NCI-H1092 (cell line): ENCODE measurements around the gene HMGCLL1.

Source experiments
- DNase-seq: peaks from one replicate; lab custom pipeline; 2025; lab: John Stamatoyannopoulos, UW

HMGCLL1 gene

DNA sequence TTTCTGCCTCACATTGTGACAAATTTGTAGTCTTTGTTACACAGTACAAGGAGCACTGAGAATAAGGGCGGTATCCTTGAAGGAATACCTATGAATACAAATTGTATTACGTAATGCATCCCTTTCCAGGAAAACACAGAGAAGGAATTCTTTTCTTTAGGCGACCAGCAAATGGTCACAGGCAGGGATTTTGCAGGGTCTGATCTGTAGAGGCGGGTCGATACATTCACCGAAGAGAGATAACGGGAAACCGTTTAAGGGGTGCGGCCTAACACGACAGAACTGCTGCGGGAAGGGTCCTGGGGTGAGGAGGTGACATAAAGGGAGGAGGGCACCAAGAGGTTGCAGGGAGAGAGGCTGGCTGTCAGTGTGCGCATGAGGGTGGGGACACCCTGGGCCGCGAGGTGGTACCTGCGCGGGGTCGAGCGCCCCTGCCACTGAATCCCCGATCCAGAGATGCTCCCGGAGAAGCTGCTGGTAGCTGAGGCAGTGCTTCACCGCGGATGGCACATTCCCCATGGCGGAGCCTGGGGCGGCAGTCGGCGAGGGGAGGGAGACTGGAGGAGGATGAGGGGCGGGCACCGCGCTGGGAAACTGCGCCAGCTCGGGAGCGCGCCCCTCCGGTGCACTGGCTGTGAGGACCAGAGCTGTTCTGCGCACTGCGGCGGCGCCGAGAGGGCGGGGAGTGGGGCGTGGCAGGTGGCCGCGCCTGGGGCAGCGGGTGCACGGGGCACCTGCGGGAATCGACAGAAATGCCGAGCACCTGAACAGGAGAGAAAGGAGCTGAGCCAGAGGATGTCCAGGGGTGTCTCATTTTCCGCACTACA is at the start of gene HMGCLL1:
Gene HMGCLL1 (minus strand): TSS at position 656 of the 827 bp plus-strand sequence. CDS start 137 bp downstream, at position 519.
- DNase-seq, result no peak

DNA sequence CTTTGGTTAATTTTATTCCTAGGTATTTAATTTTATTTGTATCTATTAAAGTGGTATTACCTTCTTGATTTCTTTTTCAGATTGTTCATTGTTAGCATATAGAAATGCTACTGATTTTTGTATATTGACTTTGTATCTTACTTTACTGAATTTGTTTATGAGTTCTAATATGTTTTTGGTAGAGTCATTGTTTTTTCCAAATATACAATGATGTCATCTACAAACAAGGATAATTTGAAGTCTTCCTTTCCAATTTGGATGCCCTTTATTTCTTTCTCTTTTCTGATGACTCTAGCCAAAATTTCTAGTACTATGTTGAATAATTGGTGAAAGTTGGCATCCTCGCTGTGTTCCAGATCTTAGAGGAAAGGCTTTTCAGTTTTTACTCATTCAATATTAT is 43.0 kb upstream of the HMGCLL1 start:
- no peak for DNase-seq

DNA sequence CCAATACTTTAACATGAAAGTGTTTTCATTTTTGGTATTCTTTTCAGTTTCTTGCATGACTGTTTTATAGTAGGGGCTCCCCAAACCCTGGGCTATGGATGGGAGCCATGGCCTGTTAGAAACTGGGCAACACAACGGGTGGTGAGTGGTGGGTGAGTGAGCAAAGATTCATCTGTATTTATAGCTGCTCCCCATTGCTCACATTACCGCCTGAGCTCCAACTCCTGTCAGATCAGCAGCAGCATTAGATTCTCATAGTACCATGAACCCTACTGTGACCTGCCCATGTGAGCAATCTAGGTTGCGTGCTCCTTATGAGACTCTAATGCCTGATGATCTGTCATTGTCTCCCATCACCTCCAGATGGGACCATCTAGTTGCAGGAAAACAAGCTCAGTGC is 42.3 kb upstream of the HMGCLL1 start:
- DNase-seq, result no peak

DNA sequence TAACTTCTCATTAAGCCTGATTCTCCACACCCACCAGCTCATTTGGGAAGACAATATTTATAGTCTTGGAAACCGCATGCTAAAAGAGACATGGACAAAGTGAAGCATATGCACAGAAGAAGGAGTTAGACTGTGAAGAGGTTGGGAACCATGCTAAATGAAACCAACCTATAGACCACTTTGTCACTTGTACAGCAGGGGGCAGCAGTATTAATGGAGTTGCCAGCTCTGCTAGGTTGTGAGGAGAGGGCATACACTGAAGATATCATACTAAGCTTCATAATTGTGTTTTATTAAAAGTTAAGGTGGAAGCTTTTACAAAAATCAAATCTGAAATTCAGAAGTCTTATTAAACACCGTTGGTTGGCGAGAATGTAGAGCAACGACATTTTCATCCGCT is 38.3 kb upstream of the HMGCLL1 start:
- DNase-seq, result no peak

DNA sequence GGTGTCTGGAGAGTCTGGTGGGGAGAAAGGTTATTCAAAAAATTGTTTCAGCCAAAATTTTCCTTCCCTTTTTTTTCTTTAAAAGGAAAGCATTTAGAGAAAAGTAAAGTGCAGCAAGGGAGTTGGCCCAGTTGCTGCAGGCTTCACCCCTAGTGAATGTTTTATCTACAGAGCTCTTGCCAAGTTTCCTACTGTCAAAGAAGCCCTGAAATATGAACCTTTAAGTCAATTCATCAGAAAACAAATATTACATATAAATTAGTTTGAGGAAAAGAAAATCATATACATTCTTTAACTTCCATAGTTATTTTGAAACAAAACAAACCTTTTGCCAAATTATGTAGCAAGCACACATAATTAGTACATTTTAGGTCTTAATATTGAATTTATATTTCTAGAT is 25.0 kb upstream of the HMGCLL1 start:
- DNase-seq, result no peak

DNA sequence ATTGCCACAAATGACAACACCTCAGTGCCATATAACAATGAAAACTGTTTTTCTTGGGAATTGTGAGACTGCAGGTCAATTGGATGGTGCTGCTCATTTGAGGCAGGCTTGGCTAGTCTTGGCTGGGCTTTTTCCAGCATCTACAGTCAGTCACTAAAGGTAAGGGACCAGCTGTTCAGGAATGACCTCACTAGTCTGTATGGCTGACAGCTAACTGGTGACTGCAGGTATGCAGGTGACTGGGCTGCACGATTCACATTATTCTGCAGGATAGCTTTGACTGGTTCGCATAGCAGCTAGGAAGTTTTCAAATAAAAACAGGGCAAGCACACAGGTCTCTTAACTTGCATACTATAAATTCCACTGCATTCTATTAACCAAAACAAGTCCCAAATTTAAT is 22.1 kb upstream of the HMGCLL1 start:
- DNase-seq, result no peak

DNA sequence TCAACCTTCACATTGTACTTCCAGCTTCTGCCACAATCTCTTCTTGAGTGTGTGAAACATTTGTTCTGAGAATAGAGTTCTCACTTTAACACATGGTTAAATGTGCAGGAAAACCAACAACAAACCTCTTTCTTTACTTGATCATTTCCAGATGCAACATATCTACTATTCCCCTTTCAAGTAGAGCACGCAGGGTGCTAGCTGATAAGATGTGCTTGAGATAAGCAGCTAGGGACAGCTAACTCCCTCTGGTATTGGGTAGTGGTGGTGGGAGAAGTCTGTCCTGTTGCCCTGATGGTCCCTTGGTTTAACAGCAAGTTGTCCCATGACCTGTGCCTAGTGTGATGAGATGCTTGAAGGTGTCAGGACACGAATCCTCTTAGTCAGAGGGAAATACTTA is 15.4 kb upstream of the HMGCLL1 start:
- no peak for DNase-seq

DNA sequence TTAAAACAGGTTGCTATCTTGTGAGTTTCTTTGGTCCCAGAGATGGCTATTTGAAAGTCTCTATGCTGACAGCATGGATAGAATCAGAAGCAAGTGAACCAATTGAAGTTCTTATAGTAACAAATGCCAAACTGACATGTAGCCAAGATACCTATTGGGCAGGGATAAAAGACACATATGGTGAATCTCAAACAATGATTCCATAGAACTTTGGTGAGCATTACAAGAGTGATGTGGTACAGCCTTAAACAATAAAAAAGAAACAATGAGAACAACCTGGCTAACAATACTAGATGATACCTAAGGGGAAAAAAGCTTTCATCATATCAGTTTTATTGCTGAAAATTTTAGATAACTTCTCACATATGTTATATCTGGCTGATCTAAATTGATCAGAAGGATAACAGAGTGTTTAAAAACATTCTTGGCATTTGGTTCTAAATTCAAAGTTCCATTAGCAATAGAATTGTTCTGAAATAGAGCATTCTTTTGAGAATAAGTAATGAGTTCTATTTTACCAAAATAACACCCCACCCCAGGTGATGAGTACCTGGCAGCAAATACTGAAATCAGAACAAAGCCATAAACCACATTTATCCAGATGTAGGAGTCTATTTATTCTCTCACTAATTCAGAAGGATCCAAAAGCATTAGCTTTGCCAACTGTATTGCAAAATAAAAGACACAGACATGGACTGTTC is 5.8 kb upstream of the HMGCLL1 start:
- DNase-seq, result no peak

DNA sequence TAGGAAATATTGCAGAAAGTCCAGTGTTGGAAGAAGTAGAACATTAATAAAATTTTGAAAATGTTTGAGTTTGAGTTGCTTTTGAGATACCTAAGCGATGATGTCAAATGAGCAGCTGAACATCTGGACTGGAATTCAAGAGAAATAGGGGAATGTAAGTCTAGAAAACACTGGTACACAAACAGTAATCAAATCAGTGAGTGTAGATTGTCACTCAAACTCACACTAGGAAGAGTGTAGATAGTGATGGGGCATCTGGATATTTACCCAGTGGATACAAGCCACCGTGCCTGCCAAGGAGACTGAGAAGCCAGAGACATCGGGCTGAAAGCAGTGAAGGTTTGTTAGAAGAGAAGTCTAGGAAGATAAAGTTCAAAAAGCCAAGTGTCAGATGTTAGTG is 2.2 kb downstream of the HMGCLL1 start:
- no peak for DNase-seq

DNA sequence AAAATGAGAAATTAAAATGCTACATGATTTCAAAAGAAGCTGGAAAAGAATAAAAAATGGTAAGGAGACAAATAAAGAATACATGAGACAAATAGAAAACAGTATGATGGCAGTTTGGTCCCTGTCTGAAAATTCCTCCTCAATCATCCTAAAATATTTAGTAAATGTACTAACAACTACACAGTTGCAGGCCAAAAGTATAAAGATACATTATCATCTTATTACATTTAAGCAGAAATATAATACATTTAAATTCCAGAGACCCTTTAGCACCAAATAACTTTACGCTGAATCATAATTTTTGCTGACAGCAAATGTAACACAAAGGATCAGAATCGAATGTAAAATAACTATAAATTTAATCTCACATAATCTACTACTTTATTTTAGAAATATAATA is 4.4 kb downstream of the HMGCLL1 start:
- no peak for DNase-seq

DNA sequence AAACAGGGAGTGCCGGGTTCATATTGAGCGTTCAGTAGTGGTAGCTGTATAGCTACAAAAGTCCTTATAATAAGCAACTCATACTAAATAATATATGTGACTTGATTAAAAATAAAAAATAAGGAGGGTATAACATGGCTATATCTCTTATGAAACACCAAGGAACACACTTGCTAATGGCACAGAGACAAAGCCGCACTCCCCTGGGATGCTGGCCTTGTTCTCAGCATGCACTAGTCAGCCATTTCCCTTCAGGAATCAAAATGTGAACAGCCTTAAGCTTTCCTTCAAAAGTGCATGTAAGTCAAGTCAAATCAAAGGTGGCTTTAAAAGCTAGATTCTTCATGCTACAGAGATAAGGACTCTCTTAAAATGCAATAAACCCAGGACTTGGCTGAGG is 9.4 kb downstream of the HMGCLL1 start:
- no peak for DNase-seq

DNA sequence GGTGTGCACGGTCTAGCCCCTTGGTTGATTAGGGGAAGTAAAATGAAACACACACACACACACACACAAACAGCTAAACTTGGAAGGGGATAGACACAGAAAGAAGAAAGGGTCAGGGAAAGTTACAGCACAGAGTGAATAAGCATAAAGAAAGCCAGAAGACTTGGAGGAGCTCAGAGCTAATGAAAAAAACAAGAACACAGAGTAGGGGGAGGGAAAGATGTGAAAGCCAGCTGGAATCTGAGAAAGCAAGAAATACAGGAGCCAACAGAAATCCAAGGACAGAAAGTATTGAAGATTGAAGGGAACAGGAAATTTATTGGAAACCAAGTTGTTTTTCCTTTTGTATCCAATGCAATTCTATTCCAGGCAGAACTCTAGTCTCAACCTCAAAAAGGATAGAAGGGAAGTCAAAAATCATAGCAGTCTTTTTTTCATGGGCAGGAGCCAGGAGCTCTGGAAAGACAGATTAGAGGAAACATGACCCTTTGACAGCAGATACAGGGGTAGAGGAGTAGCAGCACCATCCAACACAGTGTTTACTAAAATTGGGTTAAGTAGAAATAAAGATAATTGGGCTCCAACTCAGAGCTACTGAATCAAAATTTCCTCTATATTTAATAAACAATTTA is 10.1 kb downstream of the HMGCLL1 start:
- no peak for DNase-seq

DNA sequence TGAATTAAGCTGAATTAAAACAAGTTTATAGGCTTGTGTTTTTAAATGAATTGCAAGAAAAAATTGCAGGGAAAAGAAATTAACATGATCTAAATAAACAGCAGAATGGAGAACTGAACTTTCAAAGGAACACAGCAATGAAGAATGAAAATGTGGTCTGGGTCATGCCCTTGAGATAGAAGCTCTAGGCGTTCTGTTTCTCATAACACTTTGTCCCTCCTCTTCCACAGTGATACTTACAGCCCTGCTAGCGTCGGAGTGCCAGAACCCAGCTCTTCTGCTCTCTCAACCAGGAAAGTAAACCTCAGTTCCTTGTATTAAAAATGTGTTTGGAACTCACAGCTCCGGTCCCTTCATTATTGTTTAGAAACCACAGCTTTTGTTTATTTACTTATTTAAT is 11.4 kb downstream of the HMGCLL1 start:
- no peak for DNase-seq

DNA sequence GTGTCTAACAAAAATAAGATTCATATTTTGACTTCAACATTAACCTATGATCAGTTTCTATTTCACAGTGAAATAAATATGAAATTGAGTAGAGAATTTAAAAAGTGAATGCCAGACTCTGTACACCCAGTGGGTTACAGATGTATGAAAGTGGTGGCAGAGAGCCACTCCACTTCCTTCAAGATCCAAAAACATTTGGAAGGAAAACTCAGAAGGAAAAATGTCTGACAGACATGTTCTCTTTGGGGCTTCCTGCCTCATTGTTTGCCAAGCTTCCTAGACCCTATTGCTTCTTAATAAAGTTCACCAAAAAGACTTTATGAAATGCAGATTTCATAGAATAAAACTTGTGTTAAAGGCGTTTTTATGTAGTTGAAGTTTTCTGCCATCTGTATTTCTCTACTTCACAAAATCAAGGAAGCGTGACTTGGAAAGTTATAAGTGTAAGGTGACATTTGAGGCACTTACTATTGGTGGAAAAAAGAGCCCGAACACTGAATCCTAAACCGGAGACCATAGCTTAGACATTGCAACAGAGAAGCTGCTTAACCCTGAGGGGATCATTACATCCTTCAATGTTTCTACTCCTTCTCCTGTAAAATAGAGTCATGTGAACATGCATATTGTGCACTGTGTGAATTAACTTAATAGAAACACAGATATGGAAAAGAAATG is 12.8 kb downstream of the HMGCLL1 start:
- DNase-seq, result no peak

DNA sequence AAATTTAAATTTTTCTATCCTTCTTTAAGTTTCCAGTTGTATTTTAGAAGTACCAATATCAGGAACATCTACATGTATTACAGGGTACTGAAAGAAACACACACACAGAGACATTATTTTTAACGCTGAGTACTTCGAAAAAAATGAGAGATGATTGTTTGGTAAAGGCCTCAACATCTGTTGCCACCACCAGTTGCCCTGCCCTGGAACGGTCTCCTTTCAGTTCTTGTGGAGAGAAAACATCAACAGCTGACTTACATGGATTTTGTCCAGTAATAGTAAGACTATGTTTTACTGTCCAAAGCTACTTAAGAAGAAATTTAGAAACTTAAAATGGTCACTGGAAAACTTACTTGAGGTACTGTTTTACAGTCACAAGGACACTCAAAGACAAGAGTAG is 16.7 kb downstream of the HMGCLL1 start:
- no peak for DNase-seq

DNA sequence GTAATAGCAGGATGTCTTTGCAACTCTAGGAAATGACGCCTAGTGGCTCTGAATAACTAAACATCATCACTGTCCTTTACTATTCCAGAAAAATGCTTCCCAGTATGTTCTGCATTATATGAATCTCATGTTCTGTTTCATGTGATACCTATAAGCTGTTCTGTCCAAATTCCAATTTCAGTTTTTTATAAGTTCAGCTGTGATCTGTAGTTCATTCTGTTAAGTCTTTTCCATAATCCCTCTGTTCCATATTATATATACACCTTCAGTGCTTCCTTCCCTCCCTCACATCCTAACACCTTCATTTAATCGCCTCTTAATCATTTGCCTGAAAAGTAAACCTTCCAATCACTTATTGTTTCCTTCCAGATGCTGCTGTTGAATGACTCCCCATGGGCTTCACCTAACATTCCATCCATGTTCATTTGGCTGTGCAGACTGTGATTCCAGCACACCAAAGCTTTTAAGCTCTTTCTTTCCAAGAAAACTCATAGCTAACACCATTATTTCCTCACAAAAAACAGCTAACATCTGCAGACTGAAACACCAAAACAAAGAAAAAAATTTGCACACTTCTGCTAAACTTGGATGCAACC is 18.6 kb downstream of the HMGCLL1 start:
- DNase-seq, result no peak

DNA sequence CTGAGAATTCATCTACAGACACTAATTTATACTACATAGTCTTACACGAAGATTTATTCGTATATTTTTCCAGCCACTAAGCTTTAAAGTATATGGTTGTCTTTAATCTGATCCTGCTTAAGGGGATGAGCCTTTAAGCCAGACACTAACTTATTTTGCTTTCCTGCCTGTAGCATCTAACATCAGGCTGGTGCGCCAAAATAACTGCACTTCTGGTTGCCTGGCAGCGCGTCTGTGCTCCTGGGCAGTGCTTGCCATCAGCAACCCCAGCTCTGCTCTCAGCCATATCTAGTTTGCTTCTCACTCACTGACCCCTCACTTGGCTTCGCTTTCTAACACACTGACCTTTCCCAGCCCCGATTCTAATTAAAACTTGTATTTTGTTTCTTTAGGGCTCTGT is 21.8 kb downstream of the HMGCLL1 start:
- no peak for DNase-seq

DNA sequence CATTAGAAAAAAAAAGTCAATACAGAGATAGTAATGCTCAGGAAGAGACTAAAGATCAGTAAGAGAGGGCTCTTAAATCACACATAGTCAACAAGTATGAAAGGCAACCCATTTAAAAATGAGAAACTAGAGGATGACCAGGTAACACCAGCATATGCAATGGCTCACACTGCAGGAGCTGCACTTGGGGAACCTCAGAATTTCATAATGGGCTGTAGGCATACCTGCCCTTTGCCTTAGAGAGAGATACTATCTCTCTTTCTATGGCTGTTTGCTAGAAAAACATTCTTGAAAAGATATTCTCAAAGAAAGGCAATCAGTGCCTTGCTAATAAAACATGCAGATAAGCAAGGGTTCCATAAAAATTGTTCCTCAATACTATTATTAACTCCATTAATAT is 33.2 kb downstream of the HMGCLL1 start:
- DNase-seq, result no peak

DNA sequence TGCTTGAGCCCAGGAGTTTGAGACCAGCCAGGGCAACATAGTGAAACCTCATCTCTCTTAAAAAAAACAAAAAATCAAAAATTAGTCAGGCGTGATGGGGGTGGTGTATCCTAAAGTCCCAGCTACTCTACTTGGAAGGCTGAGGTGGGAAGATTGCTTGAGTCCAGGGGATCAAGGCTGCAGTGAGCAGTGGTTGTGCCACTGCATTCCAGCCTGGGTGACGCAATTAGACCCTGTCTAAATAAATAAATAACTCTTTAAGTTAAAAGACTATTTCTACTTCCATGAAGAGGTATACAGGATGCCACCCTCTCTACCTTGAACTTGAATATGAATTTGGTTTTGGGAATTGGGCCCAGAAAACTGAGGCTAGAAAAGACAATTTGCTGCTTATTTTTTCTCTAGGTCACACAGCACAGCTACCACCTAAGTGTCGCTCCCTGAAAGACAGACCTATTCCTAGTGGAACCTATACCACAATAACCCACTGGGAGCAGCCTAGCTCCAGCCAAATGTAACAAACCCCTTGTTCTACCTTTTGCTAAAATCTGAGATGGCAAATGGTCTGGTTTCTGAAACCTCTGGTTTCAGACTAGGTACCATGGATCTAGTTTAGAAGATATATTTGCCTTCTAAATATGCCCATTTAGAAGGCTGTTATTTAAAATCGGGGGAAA is 35.2 kb downstream of the HMGCLL1 start:
- DNase-seq, result no peak

DNA sequence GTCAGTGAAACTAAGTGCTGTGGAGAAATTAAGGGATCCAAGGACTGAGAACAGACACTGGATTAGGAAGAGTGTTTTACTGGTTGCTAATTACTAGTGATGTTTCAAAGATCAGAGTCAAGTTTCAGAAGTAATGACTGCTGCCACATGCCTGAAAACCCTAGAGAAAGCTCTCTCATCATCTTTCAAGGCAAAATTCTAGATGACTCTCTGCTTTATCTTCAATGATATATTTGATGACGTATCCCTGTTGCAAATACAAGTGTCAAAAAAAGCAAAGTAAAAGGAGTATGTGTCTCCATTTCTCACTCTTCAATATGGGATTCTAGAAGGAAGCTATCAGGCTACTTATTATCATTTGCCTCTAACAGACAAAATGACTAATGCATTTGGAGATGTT is 38.0 kb downstream of the HMGCLL1 start:
- DNase-seq, result no peak

DNA sequence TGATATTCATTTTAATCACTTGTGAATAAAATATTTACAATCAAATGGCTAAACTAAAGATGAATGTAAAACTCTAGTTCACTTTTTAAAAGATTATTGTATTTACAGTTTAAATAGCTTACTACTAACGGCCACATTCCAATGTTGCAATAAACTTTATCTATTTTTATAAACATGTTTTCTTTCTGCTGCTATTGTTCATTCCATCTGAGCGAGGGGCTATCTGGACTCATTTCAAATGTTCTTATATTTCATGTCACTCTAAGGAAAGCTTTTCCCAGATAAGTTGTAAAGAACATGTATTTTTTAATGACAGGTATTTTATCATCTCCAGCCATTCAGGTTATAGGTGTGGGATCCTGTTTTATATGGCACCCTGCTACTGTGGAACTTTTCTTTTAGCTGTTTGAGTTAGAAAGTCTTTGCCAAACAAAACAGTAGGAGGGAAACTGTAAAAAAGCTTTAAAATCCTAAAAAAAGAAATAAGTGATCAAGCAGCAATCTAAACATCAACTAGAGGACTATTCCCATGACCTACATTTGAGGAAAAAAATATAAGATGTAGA is 42.5 kb downstream of the HMGCLL1 start:
- no peak for DNase-seq
